GM12874 (cell line): ENCODE data around the gene SLCO3A1.
A peak's percentile ranks its signal among the peaks of the same experiment; 100 is the strongest.

Experiments used
- TF ChIP-seq, protein P1 (sequence below): IDR thresholded peaks from 2 replicates; pipeline ENCODE4 v1.5.1; 2011; ENCODE audit warnings: low read depth, mild to moderate bottlenecking, control low read depth, low read length, moderate library complexity; ENCODE audit not compliant: insufficient read depth

The SLCO3A1 gene

DNA sequence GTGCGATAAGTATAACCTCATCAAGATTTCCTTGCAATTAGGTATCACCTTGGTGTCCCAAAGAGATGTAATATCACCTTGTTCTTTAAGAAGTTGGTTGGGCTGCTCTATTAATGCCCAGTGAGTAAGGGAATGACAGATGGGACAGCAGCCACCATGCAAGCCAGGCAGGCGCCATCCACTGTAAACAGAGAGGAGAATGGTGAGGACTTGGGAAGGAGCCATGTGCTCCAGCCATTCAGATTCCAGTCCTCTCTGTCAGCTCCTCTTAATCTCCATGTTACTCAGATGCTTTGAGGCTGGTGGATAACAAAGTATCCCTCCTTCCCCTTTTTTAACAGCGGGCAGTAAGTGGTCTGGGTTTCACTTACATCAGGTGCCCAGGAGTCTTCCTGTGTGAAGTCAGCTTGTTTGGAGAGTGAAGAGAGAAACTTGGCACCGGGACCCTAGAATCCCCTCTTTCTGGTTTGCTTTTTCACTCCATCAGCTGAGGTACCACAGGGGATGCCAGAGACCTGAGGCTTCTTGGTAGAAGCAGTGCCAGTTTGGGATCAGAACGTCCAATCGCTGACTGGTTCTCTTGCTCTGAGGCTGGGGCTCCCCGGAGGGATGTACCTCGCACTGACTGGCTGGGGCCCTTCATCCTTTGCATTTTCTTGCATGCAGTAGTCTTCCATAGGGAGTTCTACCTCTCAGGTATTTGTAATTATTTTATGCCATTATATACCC, 29.5 kb downstream of the SLCO3A1 start:
- TF ChIP-seq, protein P1, sequence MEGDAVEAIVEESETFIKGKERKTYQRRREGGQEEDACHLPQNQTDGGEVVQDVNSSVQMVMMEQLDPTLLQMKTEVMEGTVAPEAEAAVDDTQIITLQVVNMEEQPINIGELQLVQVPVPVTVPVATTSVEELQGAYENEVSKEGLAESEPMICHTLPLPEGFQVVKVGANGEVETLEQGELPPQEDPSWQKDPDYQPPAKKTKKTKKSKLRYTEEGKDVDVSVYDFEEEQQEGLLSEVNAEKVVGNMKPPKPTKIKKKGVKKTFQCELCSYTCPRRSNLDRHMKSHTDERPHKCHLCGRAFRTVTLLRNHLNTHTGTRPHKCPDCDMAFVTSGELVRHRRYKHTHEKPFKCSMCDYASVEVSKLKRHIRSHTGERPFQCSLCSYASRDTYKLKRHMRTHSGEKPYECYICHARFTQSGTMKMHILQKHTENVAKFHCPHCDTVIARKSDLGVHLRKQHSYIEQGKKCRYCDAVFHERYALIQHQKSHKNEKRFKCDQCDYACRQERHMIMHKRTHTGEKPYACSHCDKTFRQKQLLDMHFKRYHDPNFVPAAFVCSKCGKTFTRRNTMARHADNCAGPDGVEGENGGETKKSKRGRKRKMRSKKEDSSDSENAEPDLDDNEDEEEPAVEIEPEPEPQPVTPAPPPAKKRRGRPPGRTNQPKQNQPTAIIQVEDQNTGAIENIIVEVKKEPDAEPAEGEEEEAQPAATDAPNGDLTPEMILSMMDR, result no peak

DNA sequence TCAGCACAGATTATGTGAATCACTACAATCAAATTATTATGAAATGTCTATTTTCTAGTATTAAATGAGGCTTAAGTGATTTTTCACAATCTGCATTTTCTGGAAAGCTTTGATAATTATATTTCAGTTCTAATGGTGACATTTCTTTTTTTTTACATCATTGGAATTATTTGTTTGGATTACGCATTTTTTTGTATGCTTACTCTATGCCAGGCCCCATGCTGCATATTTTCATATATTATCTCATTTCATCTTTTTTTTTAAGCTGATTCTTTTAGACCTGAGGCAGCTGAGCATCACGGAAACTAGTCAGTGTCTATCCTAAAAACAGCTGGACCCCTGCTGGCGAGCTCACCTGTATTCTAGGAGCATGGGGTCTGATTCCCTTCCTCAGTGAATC, 31.1 kb downstream of the SLCO3A1 start:
- TF ChIP-seq, protein P1, result no peak

DNA sequence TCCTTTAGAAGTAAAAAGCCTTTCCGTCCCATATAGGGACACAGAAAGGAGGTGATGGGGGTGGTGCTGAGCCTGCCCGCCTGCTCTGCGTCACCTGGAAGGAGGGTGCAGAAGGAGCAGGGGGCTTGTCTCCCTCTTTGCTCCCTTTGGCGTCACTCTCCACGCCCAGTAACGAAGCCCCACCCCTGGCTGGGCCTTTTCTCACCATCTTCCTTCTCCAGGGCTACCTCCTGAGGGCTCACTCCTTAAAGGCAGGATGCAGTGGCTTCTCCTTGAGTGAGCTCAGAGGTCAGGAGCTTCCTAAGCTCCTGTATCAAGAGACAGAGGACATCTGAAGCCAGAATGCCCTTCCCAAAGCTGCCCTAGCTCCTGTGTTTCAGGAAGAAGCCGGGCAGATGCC, 31.5 kb downstream of the SLCO3A1 start:
- TF ChIP-seq, protein P1, result no peak

DNA sequence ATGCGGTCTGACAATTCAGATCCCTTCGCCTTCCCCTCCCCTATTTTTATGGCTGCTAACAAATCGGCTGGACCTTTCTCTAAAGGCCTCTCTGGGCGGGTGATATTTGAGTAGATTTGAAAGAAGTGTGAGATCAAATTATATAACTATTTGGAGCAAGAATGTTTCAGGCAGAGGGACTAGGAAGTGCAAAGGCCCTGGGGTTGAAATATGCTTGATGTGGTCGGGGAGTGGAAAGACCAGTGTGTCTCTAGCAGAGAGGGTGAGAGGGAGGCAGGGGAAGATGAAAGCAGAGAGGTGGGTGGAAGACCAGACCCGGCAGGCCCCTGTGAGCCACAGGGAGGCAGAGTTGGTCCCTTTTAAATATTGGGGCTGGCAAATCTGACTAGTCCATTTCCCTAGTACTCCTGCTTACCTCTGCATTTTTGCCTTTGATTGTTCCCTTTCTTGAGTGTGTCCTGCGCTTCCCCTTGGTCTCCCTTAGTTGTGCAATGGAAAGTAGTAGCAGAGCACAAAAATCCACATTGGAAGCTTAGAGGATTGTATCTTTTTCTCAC, 32.3 kb downstream of the SLCO3A1 start:
- TF ChIP-seq, protein P1, result 0 out of 2 replicates have a peak, but pooled peaks have one; percentile 2

DNA sequence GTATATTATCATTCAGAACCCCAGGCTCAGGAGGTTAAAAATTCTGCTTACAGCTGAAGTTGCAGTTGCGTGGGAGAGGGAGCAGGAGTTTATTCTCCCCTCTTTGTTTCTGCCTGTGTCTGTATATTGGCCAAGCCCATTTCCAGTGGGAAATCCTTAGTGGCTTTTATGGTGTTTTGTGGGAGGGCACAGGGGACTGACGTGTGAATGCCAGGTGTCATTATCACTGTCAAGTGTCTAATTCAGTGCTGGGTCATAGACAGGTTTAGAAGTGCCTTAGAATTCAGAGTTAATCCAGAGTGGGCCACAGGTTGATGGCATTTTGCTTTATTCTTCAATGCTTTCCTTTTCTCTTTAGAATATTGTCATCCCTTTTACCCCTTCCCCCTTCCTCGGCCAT, 33.4 kb downstream of the SLCO3A1 start:
- TF ChIP-seq, protein P1, result no peak

DNA sequence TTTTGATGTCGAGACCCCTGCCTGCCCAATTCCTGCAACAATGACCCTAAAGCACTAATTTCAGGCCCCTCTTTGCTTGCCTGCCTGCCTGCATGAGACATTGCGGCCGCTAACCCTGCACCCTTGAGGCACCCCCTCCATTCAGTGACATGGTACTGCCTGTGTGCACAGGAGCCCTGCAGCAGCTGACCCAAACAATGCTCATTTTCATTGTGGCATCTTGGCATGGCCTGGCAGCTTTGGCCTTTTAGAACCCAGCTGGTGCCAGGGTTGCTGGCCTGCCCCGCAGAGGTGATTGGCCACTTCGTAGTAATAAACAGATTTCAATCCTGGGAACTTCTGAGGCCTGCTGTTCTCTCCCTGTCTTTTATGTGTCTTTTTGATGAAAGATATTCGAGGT, 33.8 kb downstream of the SLCO3A1 start:
- TF ChIP-seq, protein P1, result no peak

DNA sequence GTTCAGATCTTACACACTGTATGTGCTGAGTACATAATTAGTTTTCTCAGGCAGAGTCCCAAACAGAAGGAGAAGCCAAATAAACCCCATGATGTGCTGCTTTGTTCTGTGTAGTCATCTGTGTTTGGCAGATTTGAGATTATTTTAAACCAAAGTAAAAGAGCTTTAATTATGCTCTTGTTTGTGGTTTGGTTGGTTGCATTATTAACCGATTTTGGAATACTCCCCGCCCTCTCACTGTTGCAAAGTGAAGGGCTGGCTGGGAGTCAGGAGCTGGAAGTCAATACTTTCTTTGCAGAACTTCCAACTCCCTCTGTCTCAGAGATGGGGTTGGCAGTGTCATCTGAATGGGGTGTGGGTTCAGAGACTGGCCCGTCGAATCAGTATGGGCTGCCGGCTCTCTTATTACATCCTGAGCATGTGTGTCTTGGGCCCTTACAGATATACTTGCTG, 34.4 kb downstream of the SLCO3A1 start:
- TF ChIP-seq, protein P1, result no peak
